ENCODE results near the gene ZDHHC17.

The ZDHHC17 gene

GRCh38 chr12:76798864-76799263 is 34.9 kb downstream of the ZDHHC17 start:
- H3K36me3 ChIP-seq (replicated peaks; ENCODE audit: insufficient read depth, low read length): no peaks in the 10 kb centered on the region
- H3K9me3 ChIP-seq (replicated peaks; ENCODE audit: insufficient read depth, low read length): no peaks in the 10 kb centered on the region
- H3K79me2 ChIP-seq (ENCODE audit: low read length): peaks cover 11% of the 10 kb centered on the region; the same call in 1 of the 2 replicates
- no peak for DNase-seq
- H2AFZ ChIP-seq (ENCODE audit: low read length): no peak overlapping the region
- H4K20me1 ChIP-seq (ENCODE audit: insufficient read depth, low read length): no peaks in the 10 kb centered on the region
- no peak overlapping the region for H3K27ac ChIP-seq (ENCODE audit: low read length)
- no peak overlapping the region for H3K4me2 ChIP-seq (ENCODE audit: low read depth, low read length)
- H3F3A ChIP-seq (ENCODE audit: insufficient read depth, low read length): no peaks in the 10 kb centered on the region
- H3K9me2 ChIP-seq (replicated peaks; ENCODE audit: insufficient read depth, low read length): no peaks in the 10 kb centered on the region
- H3K27me3 ChIP-seq (replicated peaks; ENCODE audit: insufficient read depth, low read length): no peaks in the 10 kb centered on the region
- no peak overlapping the region for H3K9ac ChIP-seq (ENCODE audit: low read length)
- no peaks in the 10 kb centered on the region for H3K4me1 ChIP-seq (ENCODE audit: low read length)
- no peak overlapping the region for H3K4me3 ChIP-seq (ENCODE audit: low read length)
- TF ChIP-seq EZH2 (optimal IDR thresholded peaks at IDR 0.05; ENCODE audit: low read depth, low read length) (no peak), EZH2phosphoT487 (IDR thresholded peaks at IDR 0.05; ENCODE audit: low read length) (no peak)
- TF ChIP-seq, protein P1, sequence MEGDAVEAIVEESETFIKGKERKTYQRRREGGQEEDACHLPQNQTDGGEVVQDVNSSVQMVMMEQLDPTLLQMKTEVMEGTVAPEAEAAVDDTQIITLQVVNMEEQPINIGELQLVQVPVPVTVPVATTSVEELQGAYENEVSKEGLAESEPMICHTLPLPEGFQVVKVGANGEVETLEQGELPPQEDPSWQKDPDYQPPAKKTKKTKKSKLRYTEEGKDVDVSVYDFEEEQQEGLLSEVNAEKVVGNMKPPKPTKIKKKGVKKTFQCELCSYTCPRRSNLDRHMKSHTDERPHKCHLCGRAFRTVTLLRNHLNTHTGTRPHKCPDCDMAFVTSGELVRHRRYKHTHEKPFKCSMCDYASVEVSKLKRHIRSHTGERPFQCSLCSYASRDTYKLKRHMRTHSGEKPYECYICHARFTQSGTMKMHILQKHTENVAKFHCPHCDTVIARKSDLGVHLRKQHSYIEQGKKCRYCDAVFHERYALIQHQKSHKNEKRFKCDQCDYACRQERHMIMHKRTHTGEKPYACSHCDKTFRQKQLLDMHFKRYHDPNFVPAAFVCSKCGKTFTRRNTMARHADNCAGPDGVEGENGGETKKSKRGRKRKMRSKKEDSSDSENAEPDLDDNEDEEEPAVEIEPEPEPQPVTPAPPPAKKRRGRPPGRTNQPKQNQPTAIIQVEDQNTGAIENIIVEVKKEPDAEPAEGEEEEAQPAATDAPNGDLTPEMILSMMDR (IDR thresholded peaks at IDR 0.05; ENCODE audit: low read length): no peak

DNA sequence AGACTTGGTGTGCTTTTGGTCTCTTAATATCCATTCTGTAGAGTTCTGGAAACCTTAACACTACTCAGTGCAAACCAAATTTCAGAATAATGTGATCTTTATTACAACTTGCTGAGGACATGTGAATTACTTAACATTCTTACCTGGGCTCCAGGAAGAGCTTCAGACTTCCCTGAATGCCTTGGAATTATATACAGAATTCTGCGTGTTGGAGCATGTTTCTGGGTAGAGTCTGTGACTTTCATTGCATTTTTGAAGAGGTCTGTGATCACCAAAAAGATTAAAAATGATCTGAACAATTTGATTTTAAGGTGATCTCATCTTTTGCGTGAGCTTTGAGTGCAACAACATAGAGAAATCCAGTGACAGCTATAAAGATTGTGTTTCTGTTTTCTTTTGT is 35.4 kb downstream of the ZDHHC17 start:
- H3K79me2 ChIP-seq (ENCODE audit: low read length): peaks cover 11% of the 10 kb centered on the region; the same call in 1 of the 2 replicates
- 0 out of 2 replicates have a peak, but pooled peaks cover 5% of the 10 kb centered on the region for H3K4me1 ChIP-seq (ENCODE audit: low read length)
- no peaks in the 10 kb centered on the region for H3F3A ChIP-seq (ENCODE audit: insufficient read depth, low read length)
- no peaks in the 10 kb centered on the region for H3K36me3 ChIP-seq (replicated peaks; ENCODE audit: insufficient read depth, low read length)
- H3K4me2 ChIP-seq (ENCODE audit: low read depth, low read length): no peak overlapping the region
- no peak for DNase-seq
- H3K9me3 ChIP-seq (replicated peaks; ENCODE audit: insufficient read depth, low read length): no peaks in the 10 kb centered on the region
- no peak overlapping the region for H3K4me3 ChIP-seq (ENCODE audit: low read length)
- H3K27me3 ChIP-seq (replicated peaks; ENCODE audit: insufficient read depth, low read length): no peaks in the 10 kb centered on the region
- H3K9ac ChIP-seq (ENCODE audit: low read length): no peak overlapping the region
- no peaks in the 10 kb centered on the region for H4K20me1 ChIP-seq (ENCODE audit: insufficient read depth, low read length)
- H3K9me2 ChIP-seq (replicated peaks; ENCODE audit: insufficient read depth, low read length): no peaks in the 10 kb centered on the region
- H2AFZ ChIP-seq (ENCODE audit: low read length): no peak overlapping the region
- TF ChIP-seq, protein P1 (IDR thresholded peaks at IDR 0.05; ENCODE audit: low read length): no peak
- no peak for TF ChIP-seq EZH2phosphoT487 (IDR thresholded peaks at IDR 0.05; ENCODE audit: low read length)
- no peak for TF ChIP-seq EZH2 (optimal IDR thresholded peaks at IDR 0.05; ENCODE audit: low read depth, low read length)
- H3K27ac ChIP-seq (ENCODE audit: low read length): no peak overlapping the region

DNA sequence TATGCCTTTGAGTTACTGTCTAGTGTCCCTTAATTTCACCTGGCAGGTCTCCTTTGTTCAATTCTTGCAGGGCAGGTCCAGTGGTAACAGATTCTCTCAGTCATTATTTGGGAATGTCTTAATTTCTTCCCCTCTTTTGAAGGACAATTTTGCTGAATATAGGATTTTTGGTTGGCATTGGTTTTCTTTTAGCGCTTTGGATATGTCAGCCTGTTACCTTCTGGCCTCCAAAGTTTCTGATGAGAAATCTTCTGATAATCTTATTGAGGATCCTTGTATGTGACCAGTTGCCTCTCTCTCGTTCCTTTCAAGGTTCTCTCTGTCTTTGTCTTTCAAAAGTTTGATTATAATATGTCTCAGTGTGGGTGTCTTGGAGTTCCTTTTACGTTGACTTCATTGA is 38.1 kb downstream of the ZDHHC17 start:
- Histone ChIP-seq H4K20me1 (ENCODE audit: insufficient read depth, low read length) (no peaks in the 10 kb centered on the region), H3K36me3 (replicated peaks; ENCODE audit: insufficient read depth, low read length) (no peaks in the 10 kb centered on the region; the same call in 1 of the 2 replicates), H3K4me1 (ENCODE audit: low read length) (0 out of 2 replicates have a peak, but pooled peaks cover 5% of the 10 kb centered on the region), H3K27me3 (replicated peaks; ENCODE audit: insufficient read depth, low read length) (no peaks in the 10 kb centered on the region), H3K4me3 (ENCODE audit: low read length) (no peak overlapping the region), H2AFZ (ENCODE audit: low read length) (no peak overlapping the region), H3K9me2 (replicated peaks; ENCODE audit: insufficient read depth, low read length) (no peaks in the 10 kb centered on the region), H3K9me3 (replicated peaks; ENCODE audit: insufficient read depth, low read length) (no peaks in the 10 kb centered on the region), H3K4me2 (ENCODE audit: low read depth, low read length) (no peak overlapping the region), H3K27ac (ENCODE audit: low read length) (no peak overlapping the region), H3F3A (ENCODE audit: insufficient read depth, low read length) (no peaks in the 10 kb centered on the region), H3K9ac (ENCODE audit: low read length) (no peak overlapping the region), H3K79me2 (ENCODE audit: low read length) (no peaks in the 10 kb centered on the region)
- TF ChIP-seq EZH2 (optimal IDR thresholded peaks at IDR 0.05; ENCODE audit: low read depth, low read length) (no peak), EZH2phosphoT487 (IDR thresholded peaks at IDR 0.05; ENCODE audit: low read length) (no peak)
- TF ChIP-seq, protein P1 (IDR thresholded peaks at IDR 0.05; ENCODE audit: low read length): no peak
- DNase-seq: no peak
